T-cell (primary cell): Measurements from ENCODE around the gene PROK1. TPM values are rescaled to one million over a fixed set of nuclear protein-coding genes. Genes with fewer than 3 reads are reported as not detected.
"Not testable (repeated sequence)": the region's sequence is repeated elsewhere in the genome, so short reads cannot be mapped to it uniquely, and the experiment has no call there.

Experiments used
- ATAC-seq, 4 experiments: fragments of 200-7000 bp in 3 of 4; fragments of 150-1000 bp in 1 of 4; cut with Tn5 transposase; replicated peaks in 1 of 4; 1 replicate in 3 of 4; 2 replicates in 1 of 4; pipeline ENCODE4 v1.10.0; 2021; ENCODE audit warnings: moderate library complexity in 3 of 4, mild to moderate bottlenecking in 2 of 4, moderate number of reproducible peaks in 1 of 4
- CTCF ChIA-PET, 2 donors: fragments of 300-600 bp; sonication (Branson Sonifier 250); formaldehyde crosslinking; loops; one replicate each; lab custom pipeline; 2022; ENCODE audit warnings: antibody characterized with exemption in 2 of 2; lab: Charles Lee
- POLR2A ChIA-PET, 2 donors: fragments of 300-600 bp; sonication (Branson Sonifier 250); formaldehyde crosslinking; loops; one replicate each; lab custom pipeline; 2022; ENCODE audit warnings: antibody characterized with exemption in 2 of 2; lab: Charles Lee
- DNase-seq, 35 experiments: peaks; one replicate each; pipeline versions ENCODE4 v3.0.0 to v3.0.0-alpha.2; 2013 to 2023
- H3K27ac ChIP-seq: one replicate; pipeline ENCODE4 v1.5.1; 2013; ENCODE audit warnings: low read length
- H3K27me3 ChIP-seq, 2 experiments: replicated peaks in 1 of 2; 1 replicate in 1 of 2; 2 replicates in 1 of 2; pipeline versions ENCODE4 v1.6.1 to v1.7.0; 2013; ENCODE audit warnings: low read length in 1 of 2, mixed read lengths in 1 of 2; ENCODE audit not compliant: control insufficient read depth in 2 of 2, insufficient read depth in 2 of 2; ENCODE audit errors: extremely low read depth in 1 of 2
- H3K36me3 ChIP-seq, 2 donors: 1 replicate in 1 of 2; 2 replicates in 1 of 2; pipeline versions ENCODE4 v1.6.1 to v1.7.0; 2013; ENCODE audit warnings: low read length in 1 of 2; ENCODE audit not compliant: control insufficient read depth in 2 of 2, insufficient read depth in 1 of 2; ENCODE audit errors: extremely low read depth in 1 of 2
- H3K4me1 ChIP-seq, 2 experiments: 1 replicate in 1 of 2; 2 replicates in 1 of 2; pipeline versions ENCODE4 v1.6.1 to v1.7.0; 2013; ENCODE audit warnings: low read length in 2 of 2, mixed read lengths in 1 of 2; ENCODE audit not compliant: insufficient read depth in 2 of 2, control insufficient read depth in 1 of 2; ENCODE audit errors: extremely low read depth in 1 of 2
- H3K4me3 ChIP-seq, 2 donors: 1 replicate in 1 of 2; 2 replicates in 1 of 2; pipeline versions ENCODE4 v1.5.1 to v1.7.0; 2013; ENCODE audit warnings: mild to moderate bottlenecking in 2 of 2, low read length in 1 of 2, moderate library complexity in 1 of 2; ENCODE audit not compliant: control insufficient read depth in 1 of 2; ENCODE audit errors: extremely low read depth in 1 of 2
- H3K9me3 ChIP-seq: 2 replicates; pipeline ENCODE4 v1.7.0; 2013
- H3K27ac Mint-ChIP-seq, 2 donors: one replicate each; pipeline ENCODE4 v1.8.0; 2020 to 2021; ENCODE audit warnings: mild to moderate bottlenecking in 2 of 2, mixed read lengths in 2 of 2
- H3K27me3 Mint-ChIP-seq, 2 donors: one replicate each; pipeline ENCODE4 v1.8.0; 2021 to 2022; ENCODE audit warnings: mixed read lengths in 2 of 2
- H3K36me3 Mint-ChIP-seq: one replicate; pipeline ENCODE4 v1.8.0; 2021; ENCODE audit warnings: mixed read lengths
- H3K4me1 Mint-ChIP-seq, 3 donors: one replicate each; pipeline ENCODE4 v1.8.0; 2020 to 2022; ENCODE audit warnings: mixed read lengths in 3 of 3, mild to moderate bottlenecking in 1 of 3
- H3K4me3 Mint-ChIP-seq, 3 donors: one replicate each; pipeline ENCODE4 v1.8.0; 2020 to 2022; ENCODE audit warnings: mild to moderate bottlenecking in 3 of 3, mixed read lengths in 3 of 3, moderate library complexity in 3 of 3
- H3K9me3 Mint-ChIP-seq, 3 donors: one replicate each; pipeline ENCODE4 v1.8.0; 2020 to 2022; ENCODE audit warnings: mixed read lengths in 3 of 3
- WGBS: methylation state at CpG from one replicate; pipeline ENCODE4 v1.1.5; 2013; ENCODE audit warnings: missing lambda C conversion rate; ENCODE audit not compliant: insufficient coverage; 5-methylcytosine and 5-hydroxymethylcytosine counted together
- total RNA-seq, 35 experiments: library from RNA in 6 of 35; stranded (reverse) in 6 of 35; fragments of 120-200 nt in 1 of 35; gene quantifications; one replicate each; pipeline versions ENCODE4 v1.2.1 to v1.2.4 and lab custom pipeline; 2013 to 2026

Gene PROK1
- total RNA-seq, 5 donors from 2014 or later (not counting 1 experiment from before 2014, with no cell fraction given) = 0.20 TPM; not detected in 4

DNA sequence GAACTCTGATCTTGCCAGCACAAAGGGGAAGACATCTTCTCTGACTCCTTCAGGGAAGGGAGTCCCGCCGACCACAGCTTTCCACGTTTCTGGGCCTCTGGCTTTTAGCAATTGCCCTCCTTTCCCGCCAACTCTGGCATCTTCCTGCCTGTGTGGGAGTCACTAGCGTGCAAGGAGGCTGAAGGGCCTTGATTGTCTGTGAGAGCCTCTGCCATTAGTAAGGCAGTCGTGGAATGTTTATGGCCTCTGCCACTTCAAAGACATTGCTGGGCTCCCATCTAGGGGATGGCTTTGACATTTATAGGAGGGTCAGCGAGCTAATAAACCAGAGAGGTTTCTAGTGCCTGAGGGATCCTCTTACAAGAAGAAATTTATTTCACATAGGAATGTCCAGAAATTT is 14.3 kb upstream of the PROK1 start:
- no peak for ATAC-seq
- CTCF ChIA-PET = interaction anchor here (0.5 to 0.6 kb wide), 2 partner anchors 14 to 229 kb away, joined by 3 to 4 read pairs; no protein-coding TSS in a partner anchor

GRCh38 chr1:110437645-110438299 is 13.2 kb upstream of the PROK1 start:
- POLR2A ChIA-PET, ATAC-seq, H3K4me3 ChIP-seq, H3K9me3 ChIP-seq, DNase-seq, H3K4me1 Mint-ChIP-seq, H3K4me3 Mint-ChIP-seq, H3K36me3 ChIP-seq, H3K27ac ChIP-seq, H3K9me3 Mint-ChIP-seq, H3K36me3 Mint-ChIP-seq, H3K27ac Mint-ChIP-seq, H3K4me1 ChIP-seq: not testable (repeated sequence)
- 65% methylated on average over 6 of the region's 9 CpGs for WGBS
- peaks cover 10 to 16% of the 10 kb centered on the region in 2 donors for H3K27me3 Mint-ChIP-seq
- CTCF ChIA-PET = interaction anchor here in 1 of 2 donors (0.9 kb wide), 1 partner anchor 26 kb away, joined by 3 read pairs; no protein-coding TSS in a partner anchor
- peaks cover 0 to 28% of the 10 kb centered on the region in 2 experiments for H3K27me3 ChIP-seq

More for the DNA sequence above, 14.3 kb upstream of the PROK1 start:
- Histone ChIP-seq H3K4me1 (no peaks in the 10 kb centered on the region), H3K9me3 (no peaks in the 10 kb centered on the region), H3K27me3 (peaks cover 0 to 27% of the 10 kb centered on the region in 2 experiments), H3K4me3 (no peak overlapping the region), H3K27ac (no peak overlapping the region), H3K36me3 (no peaks in the 10 kb centered on the region)
- WGBS = 78% methylated on average over 6 of the region's 7 CpGs
- Mint-ChIP-seq H3K4me3 (no peak overlapping the region), H3K36me3 (no peaks in the 10 kb centered on the region), H3K4me1 (no peaks in the 10 kb centered on the region), H3K9me3 (no peaks in the 10 kb centered on the region), H3K27ac (no peak overlapping the region), H3K27me3 (peaks cover 10 to 14% of the 10 kb centered on the region in 2 donors)
- POLR2A ChIA-PET = no interaction called here
- DNase-seq = no peak

GRCh38 chr1:110438893-110439292 is 12.1 kb upstream of the PROK1 start:
- no peaks in the 10 kb centered on the region for H3K36me3 Mint-ChIP-seq
- Histone ChIP-seq H3K4me1 (no peaks in the 10 kb centered on the region), H3K36me3 (no peaks in the 10 kb centered on the region), H3K4me3 (no peak overlapping the region), H3K27me3 (peaks cover 0 to 25% of the 10 kb centered on the region in 2 experiments), H3K27ac (no peak overlapping the region), H3K9me3 (no peaks in the 10 kb centered on the region)
- no peaks in the 10 kb centered on the region for H3K9me3 Mint-ChIP-seq
- DNase-seq (no peak), ATAC-seq (no peak)
- POLR2A ChIA-PET = no interaction called here
- H3K4me1 Mint-ChIP-seq = no peaks in the 10 kb centered on the region
- WGBS = 49% methylated on average over 3 of the region's 4 CpGs
- CTCF ChIA-PET = no interaction called here
- H3K4me3 Mint-ChIP-seq = no peak overlapping the region
- H3K27me3 Mint-ChIP-seq = peaks cover 6 to 19% of the 10 kb centered on the region in 2 donors
- no peak overlapping the region for H3K27ac Mint-ChIP-seq

- H3K4me3 ChIP-seq, H3K27ac ChIP-seq, ATAC-seq, DNase-seq, POLR2A ChIA-PET, H3K9me3 ChIP-seq, H3K36me3 ChIP-seq, H3K4me1 ChIP-seq, H3K4me1 Mint-ChIP-seq, H3K4me3 Mint-ChIP-seq, H3K27ac Mint-ChIP-seq, H3K36me3 Mint-ChIP-seq, CTCF ChIA-PET, H3K9me3 Mint-ChIP-seq: not testable (repeated sequence)
- peaks cover 3 to 17% of the 10 kb centered on the region in 2 donors for H3K27me3 Mint-ChIP-seq
- WGBS = no CpG with 5 or more reads among the region's 3 CpGs
- peaks cover 0 to 17% of the 10 kb centered on the region in 2 experiments for H3K27me3 ChIP-seq
Observed at GRCh38 chr1:110439873-110440272, 11.1 kb upstream of the PROK1 start.

- no peaks in the 10 kb centered on the region for H3K36me3 ChIP-seq
- Mint-ChIP-seq H3K4me1 (no peaks in the 10 kb centered on the region), H3K4me3 (no peak overlapping the region), H3K27me3 (peaks cover 3 to 17% of the 10 kb centered on the region in 2 donors), H3K27ac (no peak overlapping the region), H3K9me3 (no peaks in the 10 kb centered on the region), H3K36me3 (no peaks in the 10 kb centered on the region)
- H3K4me1 ChIP-seq = no peaks in the 10 kb centered on the region
- CTCF ChIA-PET = no interaction called here
- ATAC-seq (no peak), DNase-seq (no peak)
- H3K9me3 ChIP-seq = no peaks in the 10 kb centered on the region
- POLR2A ChIA-PET = no interaction called here
- no peak overlapping the region for H3K27ac ChIP-seq
- WGBS = 53% methylated on average over 3 of the region's 3 CpGs
- H3K27me3 ChIP-seq = peaks cover 0 to 16% of the 10 kb centered on the region in 2 experiments
- no peak overlapping the region for H3K4me3 ChIP-seq
Observed at GRCh38 chr1:110440877-110441276, 10.1 kb upstream of the PROK1 start.

GRCh38 chr1:110441888-110442287 is 9.1 kb upstream of the PROK1 start:
- Mint-ChIP-seq H3K4me1 (no peaks in the 10 kb centered on the region), H3K36me3 (no peaks in the 10 kb centered on the region), H3K9me3 (no peaks in the 10 kb centered on the region), H3K4me3 (no peak overlapping the region), H3K27me3 (peaks cover 3 to 17% of the 10 kb centered on the region in 2 donors), H3K27ac (no peak overlapping the region)
- H3K4me1 ChIP-seq = no peaks in the 10 kb centered on the region
- CTCF ChIA-PET = no interaction called here
- no peaks in the 10 kb centered on the region for H3K9me3 ChIP-seq
- peaks cover 0 to 16% of the 10 kb centered on the region in 2 experiments for H3K27me3 ChIP-seq
- no peaks in the 10 kb centered on the region for H3K36me3 ChIP-seq
- H3K27ac ChIP-seq = no peak overlapping the region
- H3K4me3 ChIP-seq = no peak overlapping the region
- ATAC-seq (no peak), DNase-seq (no peak)
- POLR2A ChIA-PET = no interaction called here
